GM12878 (cell line): ENCODE data around the gene CARF. TPM values are rescaled to one million over a fixed set of nuclear protein-coding genes. Genes with fewer than 3 reads are reported as not detected.
A peak's percentile ranks its signal among the peaks of the same experiment; 100 is the strongest.

ENCODE experiments used
- ATAC-seq: fragments of 200-7000 bp; cut with Tn5 transposase; 3 replicates; pipeline ENCODE4 v1.9.1; 2020; ENCODE audit warnings: mild to moderate bottlenecking, moderate library complexity
- BruUV-seq: library from RNA; stranded (reverse); fragments of 400-500 nt; replicated peaks from 2 replicates; lab custom pipeline; 2021; lab: Mats Ljungman, UMichigan
- CTCF ChIA-PET: fragments of 300-600 bp; sonication (Branson Sonifier 250); formaldehyde crosslinking; extraction: SDS; loops from one replicate; lab custom pipeline; 2021; ENCODE audit warnings: inconsistent platforms; lab: Yijun Ruan, JAX
- POLR2A ChIA-PET: fragments of 350-600 bp; formaldehyde crosslinking; extraction: SDS; loops from one replicate; lab custom pipeline; 2021; ENCODE audit warnings: inconsistent platforms; lab: Charles Lee
- RAD21 ChIA-PET: fragments of 300-600 bp; sonication (Branson Sonifier 250); formaldehyde crosslinking; loops from one replicate; lab custom pipeline; 2023; ENCODE audit warnings: antibody characterized with exemption; ENCODE audit not compliant: unreplicated experiment; lab: Charles Lee
- SMC1A ChIA-PET: fragments of 300-600 bp; sonication (Branson Sonifier 250); formaldehyde crosslinking; loops from one replicate; lab custom pipeline; 2023; ENCODE audit not compliant: unreplicated experiment, uncharacterized antibody; lab: Charles Lee
- DNase-seq: peaks from one replicate; pipeline ENCODE4 v3.0.0-alpha.2; 2011; ENCODE audit warnings: low read depth, low spot score
- FAIRE-seq: peaks from 3 replicates; lab custom pipeline; 2011; peaks lifted over from hg19 to GRCh38; lab: Jason Lieb, UNC
- H2AFZ ChIP-seq: 2 replicates; pipeline ENCODE4 v1.6.0; 2011; ENCODE audit warnings: low read depth, low read length, control low read depth; ENCODE audit not compliant: control insufficient read depth
- H3K27ac ChIP-seq: 2 replicates; pipeline ENCODE4 v1.5.1; 2011; ENCODE audit warnings: control low read depth; ENCODE audit not compliant: control insufficient read depth, insufficient read depth
- H3K27me3 ChIP-seq, 2 experiments: replicated peaks in 1 of 2; 2 replicates each; pipeline versions ENCODE4 v1.6.0 to v1.6.1; 2011; ENCODE audit warnings: low read length in 1 of 2; ENCODE audit not compliant: control insufficient read depth in 2 of 2, insufficient read depth in 2 of 2
- H3K36me3 ChIP-seq, 2 experiments: 2 replicates each; pipeline ENCODE4 v1.5.1; 2011; ENCODE audit warnings: low read length in 1 of 2; ENCODE audit not compliant: control insufficient read depth in 2 of 2, insufficient read depth in 2 of 2
- H3K4me1 ChIP-seq: 2 replicates; pipeline ENCODE4 v1.6.1; 2011; ENCODE audit warnings: mild to moderate bottlenecking, low read length, moderate library complexity, mixed read lengths; ENCODE audit not compliant: control insufficient read depth, insufficient read depth
- H3K4me2 ChIP-seq: 2 replicates; pipeline ENCODE4 v1.6.0; 2011; ENCODE audit warnings: control low read depth; ENCODE audit not compliant: control insufficient read depth, insufficient read depth
- H3K4me3 ChIP-seq: fragments of 200-600 bp; sonication (generic); 2 replicates; pipeline ENCODE4 v1.5.1; 2016
- H3K79me2 ChIP-seq: 2 replicates; pipeline ENCODE4 v1.6.0; 2011; ENCODE audit warnings: low read length; ENCODE audit not compliant: control insufficient read depth, insufficient read depth
- H3K9ac ChIP-seq: 2 replicates; pipeline ENCODE4 v1.8.0; 2011; ENCODE audit warnings: low read length, control low read depth, mixed read lengths; ENCODE audit not compliant: control insufficient read depth, insufficient read depth
- H3K9me3 ChIP-seq: replicated peaks from 3 replicates; pipeline ENCODE4 v1.5.1; 2011; ENCODE audit warnings: mild to moderate bottlenecking, low read length; ENCODE audit not compliant: control insufficient read depth, insufficient read depth
- H4K20me1 ChIP-seq: 2 replicates; pipeline ENCODE4 v1.6.0; 2011; ENCODE audit not compliant: control insufficient read depth, insufficient read depth
- ATF7 ChIP-seq: fragments of 450-650 bp; IDR thresholded peaks from 2 replicates; pipeline ENCODE4 v1.6.1; 2016; ENCODE audit warnings: low read depth, mild to moderate bottlenecking
- BCL11A ChIP-seq: IDR thresholded peaks from 2 replicates; pipeline ENCODE4 v1.6.1; 2011; ENCODE audit warnings: low read depth, low read length
- BHLHE40 ChIP-seq, 2 experiments: fragments of 450-650 bp in 1 of 2; IDR thresholded peaks; 2 replicates each; pipeline ENCODE4 v1.6.1; 2011 to 2017; ENCODE audit warnings: low read depth in 2 of 2, borderline replicate concordance in 1 of 2, improper control_type of control experiment in 1 of 2, low read length in 1 of 2, mild to moderate bottlenecking in 1 of 2
- E2F8 ChIP-seq: fragments of 450-650 bp; IDR thresholded peaks from 2 replicates; pipeline ENCODE4 v1.6.1; 2018; ENCODE audit warnings: mild to moderate bottlenecking, low read depth, moderate library complexity; ENCODE audit not compliant: partially characterized antibody
- FOXK2 ChIP-seq: fragments of 450-650 bp; IDR thresholded peaks from 2 replicates; pipeline ENCODE4 v1.6.1; 2017; ENCODE audit warnings: mild to moderate bottlenecking, moderate library complexity
- FOXM1 ChIP-seq: IDR thresholded peaks from 2 replicates; pipeline ENCODE4 v1.6.1; 2012; ENCODE audit warnings: low read depth, mild to moderate bottlenecking, inconsistent platforms, low read length, moderate library complexity
- JUNB ChIP-seq: IDR thresholded peaks from 2 replicates; pipeline ENCODE4 v1.6.1; 2016; ENCODE audit warnings: antibody characterized with exemption, mild to moderate bottlenecking
- MLLT1 ChIP-seq: fragments of 450-650 bp; IDR thresholded peaks from 2 replicates; pipeline ENCODE4 v1.6.1; 2016; ENCODE audit warnings: mild to moderate bottlenecking
- MTA2 ChIP-seq: fragments of 450-650 bp; IDR thresholded peaks from 2 replicates; pipeline ENCODE4 v1.6.1; 2016; ENCODE audit warnings: low read depth, mild to moderate bottlenecking, moderate library complexity
- MYC ChIP-seq: IDR thresholded peaks from 2 replicates; pipeline ENCODE4 v1.6.1; 2011; ENCODE audit warnings: mild to moderate bottlenecking, low read length, moderate library complexity, inconsistent platforms; ENCODE audit not compliant: insufficient read depth, insufficient replicate concordance, insufficient read length, severe bottlenecking
- NFIC ChIP-seq: IDR thresholded peaks from 2 replicates; pipeline ENCODE4 v1.6.1; 2012; ENCODE audit warnings: low read depth, mild to moderate bottlenecking, inconsistent platforms, low read length, moderate library complexity
- PKNOX1 ChIP-seq: fragments of 450-650 bp; IDR thresholded peaks from 2 replicates; pipeline ENCODE4 v1.6.1; 2016; ENCODE audit warnings: mild to moderate bottlenecking
- STAT3 ChIP-seq: IDR thresholded peaks from 2 replicates; pipeline ENCODE4 v1.6.1; 2011; ENCODE audit warnings: low read depth, low read length, improper control_type of control experiment
- USF1 ChIP-seq: IDR thresholded peaks from 2 replicates; pipeline ENCODE4 v1.6.1; 2011; ENCODE audit warnings: borderline replicate concordance, low read depth, mild to moderate bottlenecking, moderate library complexity, mixed read lengths, low read length; ENCODE audit not compliant: insufficient read depth; ENCODE audit errors: extremely low read length
- USF2 ChIP-seq: IDR thresholded peaks from 2 replicates; pipeline ENCODE4 v1.6.1; 2011; ENCODE audit warnings: low read depth, low read length, improper control_type of control experiment, borderline replicate concordance
- WGBS: methylation state at CpG from one replicate; pipeline ENCODE4 v1.1.6; 2016; ENCODE audit warnings: low lambda C conversion rate; ENCODE audit not compliant: insufficient replicate concordance, insufficient coverage; ENCODE audit errors: missing lambda C conversion rate; 5-methylcytosine and 5-hydroxymethylcytosine counted together
- in situ Hi-C: fragments of 300-500 bp; cut with MboI; formaldehyde crosslinking; loops from 9 replicates; pipeline ENCODE4 v1.14.3; 2018; ENCODE audit warnings: mixed read lengths
- intact Hi-C: fragments of 100-400 bp; cut with micrococcal nuclease; formaldehyde crosslinking; loops from one replicate; pipeline ENCODE4 v1.14.2; 2022; ENCODE audit not compliant: unreplicated experiment
- polyA plus RNA-seq, 11 experiments: library from polyadenylated mRNA; depleted of rRNA in 4 of 11; unstranded in 6 of 11; stranded (reverse) in 5 of 11; fragments of >200 nt; fragmentation: Nextera tagmentation in 4 of 11; fragmentation: Illumina TruSeq in 1 of 11; extraction: Ambion mirVana in 4 of 11; extraction: Trizol in 1 of 11; gene quantifications; 1 replicate in 1 of 11; 2 replicates in 10 of 11; pipeline versions ENCODE4 v1.2.1 to v1.2.3, GENCODE V29; 2011 to 2016; ENCODE audit warnings: inconsistent platforms in 2 of 11, missing spikeins in 2 of 11, low read depth in 1 of 11
- total RNA-seq, 4 experiments: library from RNA; depleted of rRNA in 3 of 4; stranded (reverse); fragments of >200 nt in 3 of 4; fragmentation: Illumina TruSeq in 1 of 4; extraction: Trizol in 1 of 4; gene quantifications; 2 replicates each; pipeline versions ENCODE4 v1.2.1 to v1.2.3, GENCODE V29; 2013 to 2021

Gene CARF
- total and polyA plus RNA-seq, 10 of the 15 experiments (the other 5 are each of a cell fraction or from before 2014, with no cell fraction given) = 1.8 to 11.5 (median 6.9) TPM

- H3K27ac ChIP-seq = no peak overlapping the region
- no TSS peak for BruUV-seq
- H3K4me3 ChIP-seq = no peak overlapping the region
- RAD21 ChIA-PET = interaction anchor here (0.6 to 1.6 kb wide), 3 partner anchors 50 to 55 kb away, joined by 3 to 4 read pairs (median 3); partner anchors contain the start of genes CARF and WDR12
- no peak overlapping the region for H3K9ac ChIP-seq
- CTCF ChIA-PET = interaction anchor here (0.6 to 0.7 kb wide), 2 partner anchors 10 to 131 kb away, joined by 3 read pairs; no protein-coding TSS in a partner anchor
- in situ Hi-C loops = no loop called here
- no peaks in the 10 kb centered on the region; the same call in 1 of the 2 replicates for H3K4me1 ChIP-seq
- ATAC-seq (peak; percentile 96), FAIRE-seq (peak; percentile 75), DNase-seq (peak; percentile 60)
- H2AFZ ChIP-seq = peak overlapping the region; percentile 60
- no peaks in the 10 kb centered on the region for H3K79me2 ChIP-seq
- POLR2A ChIA-PET = interaction anchor here (1.0 to 1.7 kb wide), 2 partner anchors 52 to 55 kb away, joined by 4 to 6 read pairs; partner anchors contain the start of gene WDR12
- no peaks in the 10 kb centered on the region for H4K20me1 ChIP-seq
- no peaks in the 10 kb centered on the region for H3K27me3 ChIP-seq
- no peaks in the 10 kb centered on the region for H3K36me3 ChIP-seq
- no peak overlapping the region for H3K4me2 ChIP-seq
- WGBS = 14% methylated on average over 5 of the region's 5 CpGs
- no peaks in the 10 kb centered on the region; the same call in 2 of the 3 replicates for H3K9me3 ChIP-seq
- SMC1A ChIA-PET = interaction anchor here (0.7 to 1.3 kb wide), 3 partner anchors 30 to 309 kb away, joined by 3 to 4 read pairs (median 3); no protein-coding TSS in a partner anchor
- intact Hi-C loops = no loop called here
- TF ChIP-seq USF2 = peak; percentile 43; the same call in 1 of the 2 replicates
- no peak for TF ChIP-seq E2F8
- TF ChIP-seq MLLT1 = peak; percentile 48
- peak; percentile 72 for TF ChIP-seq BCL11A
- TF ChIP-seq MTA2 = peak; percentile 86
- TF ChIP-seq JUNB = peak; percentile 71; the same call in 1 of the 2 replicates
- peak; percentile 57; the same call in 1 of the 2 replicates for TF ChIP-seq PKNOX1
- TF ChIP-seq USF1 = peak; percentile 18
- no peak for TF ChIP-seq MYC
- no peak for TF ChIP-seq FOXM1
- peak; percentile 40 to 54; a peak in 2 of 4 replicates for TF ChIP-seq BHLHE40 (IDR thresholded peaks at IDR 0.05; ENCODE audit: borderline replicate concordance in 1 of 2, low read depth in 2 of 2, low read length in 1 of 2)
- peak; percentile 79 for TF ChIP-seq ATF7
- peak; percentile 40 for TF ChIP-seq NFIC
- no peak for TF ChIP-seq FOXK2
- TF ChIP-seq STAT3 = peak; percentile 50; the same call in 1 of the 2 replicates
Observed at GRCh38 chr2:202965810-202966460, 53.9 kb downstream of the CARF start.
